HFF-Myc (cell line): ENCODE results near the gene SUGP2.

Experiments used
- DNase-seq: peaks from one replicate; pipeline ENCODE4 v3.0.0-alpha.2; 2011; ENCODE audit warnings: low read depth; ENCODE audit errors: extremely low read depth
- H3K4me3 ChIP-seq: replicated peaks from 2 replicates; pipeline ENCODE4 v1.5.1; 2011; ENCODE audit warnings: low read depth, mild to moderate bottlenecking, control low read depth, low read length
- CTCF ChIP-seq: IDR thresholded peaks from 2 replicates; pipeline ENCODE4 v1.5.1; 2012; ENCODE audit warnings: mild to moderate bottlenecking, low read depth, low read length, control low read depth; ENCODE audit errors: missing control alignments

SUGP2 gene

GRCh38 chr19:18987456-18987855 is 45.9 kb downstream of the SUGP2 start:
- no peak overlapping the region for H3K4me3 ChIP-seq
- TF ChIP-seq CTCF: no peak
- DNase-seq: no peak

- DNase-seq: no peak
- no peak overlapping the region for H3K4me3 ChIP-seq
These were observed 48.1 kb downstream of the SUGP2 start for GRCh38 chr19:18985257-18985656.

GRCh38 chr19:18984251-18984650 is 49.1 kb downstream of the SUGP2 start:
- no peak for TF ChIP-seq CTCF
- DNase-seq: no peak
- H3K4me3 ChIP-seq: no peak overlapping the region

More at GRCh38 chr19:18985257-18985656, 48.1 kb downstream of the SUGP2 start:
- TF ChIP-seq CTCF: no peak

- TF ChIP-seq CTCF: no peak
- no peak for DNase-seq
- H3K4me3 ChIP-seq: no peak overlapping the region
These were observed 50.6 kb downstream of the SUGP2 start for GRCh38 chr19:18982669-18983068.

GRCh38 chr19:18980432-18981020 is 52.8 kb downstream of the SUGP2 start:
- H3K4me3 ChIP-seq: no peak overlapping the region
- no peak for TF ChIP-seq CTCF
- no peak for DNase-seq

GRCh38 chr19:18978616-18979015 is 54.7 kb downstream of the SUGP2 start:
- DNase-seq: no peak
- TF ChIP-seq CTCF: no peak
- no peak overlapping the region for H3K4me3 ChIP-seq

GRCh38 chr19:18975869-18976268 is 57.4 kb downstream of the SUGP2 start:
- H3K4me3 ChIP-seq: no peak overlapping the region
- TF ChIP-seq CTCF: no peak
- DNase-seq: no peak
